ENCODE data around the gene PIWIL4.

DNA sequence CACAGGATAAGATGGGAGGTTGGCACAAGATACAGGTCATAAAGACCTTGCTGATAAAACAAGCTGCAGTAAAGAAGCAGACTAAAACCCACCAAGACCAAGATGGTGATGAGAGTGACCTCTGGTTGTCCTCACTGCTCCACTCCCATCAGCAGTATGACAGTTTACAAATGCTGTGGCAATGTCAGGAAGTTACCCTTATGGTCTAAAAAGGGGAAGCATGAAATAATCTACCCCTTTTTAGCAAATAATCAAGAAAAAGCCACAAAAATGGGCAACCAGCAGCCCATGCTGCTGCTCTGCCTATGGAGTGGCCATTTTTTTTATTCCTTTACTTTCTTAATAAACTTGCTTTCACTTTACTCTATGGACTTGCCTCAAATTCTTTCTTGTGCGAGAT is 8.7 kb upstream of the PIWIL4 start:
- TF ChIP-seq, protein P1, sequence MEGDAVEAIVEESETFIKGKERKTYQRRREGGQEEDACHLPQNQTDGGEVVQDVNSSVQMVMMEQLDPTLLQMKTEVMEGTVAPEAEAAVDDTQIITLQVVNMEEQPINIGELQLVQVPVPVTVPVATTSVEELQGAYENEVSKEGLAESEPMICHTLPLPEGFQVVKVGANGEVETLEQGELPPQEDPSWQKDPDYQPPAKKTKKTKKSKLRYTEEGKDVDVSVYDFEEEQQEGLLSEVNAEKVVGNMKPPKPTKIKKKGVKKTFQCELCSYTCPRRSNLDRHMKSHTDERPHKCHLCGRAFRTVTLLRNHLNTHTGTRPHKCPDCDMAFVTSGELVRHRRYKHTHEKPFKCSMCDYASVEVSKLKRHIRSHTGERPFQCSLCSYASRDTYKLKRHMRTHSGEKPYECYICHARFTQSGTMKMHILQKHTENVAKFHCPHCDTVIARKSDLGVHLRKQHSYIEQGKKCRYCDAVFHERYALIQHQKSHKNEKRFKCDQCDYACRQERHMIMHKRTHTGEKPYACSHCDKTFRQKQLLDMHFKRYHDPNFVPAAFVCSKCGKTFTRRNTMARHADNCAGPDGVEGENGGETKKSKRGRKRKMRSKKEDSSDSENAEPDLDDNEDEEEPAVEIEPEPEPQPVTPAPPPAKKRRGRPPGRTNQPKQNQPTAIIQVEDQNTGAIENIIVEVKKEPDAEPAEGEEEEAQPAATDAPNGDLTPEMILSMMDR (IDR thresholded peaks at IDR 0.05), result no peak
- no peak for TF ChIP-seq POLR2A (IDR thresholded peaks at IDR 0.05)
